CD4-positive, alpha-beta T cell treated with Interferon alpha-2 for 1 hour (primary cell): ENCODE results near the gene MIR17HG.
A peak's percentile ranks its signal among the peaks of the same experiment; 100 is the strongest.

Experiments
- DNase-seq, 2 donors: peaks; one replicate each; pipeline ENCODE4 v3.0.0-alpha.2; 2020 to 2022

Gene MIR17HG

DNA sequence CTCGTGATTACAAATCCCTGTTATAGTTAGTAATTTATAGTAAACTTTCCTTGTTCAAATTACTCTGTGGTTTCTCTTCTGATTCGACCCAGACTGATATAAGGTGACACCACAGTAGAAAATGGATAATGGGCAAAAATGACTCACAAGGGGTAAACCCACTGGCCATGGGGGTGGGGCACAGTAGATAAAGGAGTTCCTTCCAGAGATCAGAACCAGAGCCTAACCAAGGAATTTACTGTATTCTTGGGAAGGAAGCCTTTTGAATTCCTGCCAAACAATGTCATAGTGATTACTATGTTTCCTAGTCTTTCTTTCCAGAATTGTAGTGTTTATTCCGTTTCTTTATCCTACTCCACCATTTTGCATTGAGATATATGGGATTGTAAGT is 21.9 kb downstream of the MIR17HG start:
- no peak for DNase-seq

DNA sequence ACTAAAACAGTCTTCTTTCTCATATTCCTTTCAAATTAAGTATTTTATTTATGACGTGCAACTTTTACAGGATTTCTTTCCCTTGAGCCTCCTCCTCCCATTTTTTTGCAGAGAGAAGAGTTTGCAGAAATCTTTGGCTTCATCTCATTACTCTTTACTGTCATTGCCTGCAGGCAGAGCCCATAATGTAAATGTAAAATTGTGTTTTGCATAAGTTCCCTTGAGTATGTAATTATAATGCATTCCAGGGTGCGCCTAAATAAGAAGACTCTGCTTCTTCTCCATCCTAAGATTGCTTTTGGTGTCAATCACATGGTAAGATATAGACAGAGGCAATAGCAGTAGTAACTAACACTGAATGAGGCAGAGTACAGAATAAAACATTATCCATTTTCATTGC is 23.0 kb downstream of the MIR17HG start:
- no peak for DNase-seq

DNA sequence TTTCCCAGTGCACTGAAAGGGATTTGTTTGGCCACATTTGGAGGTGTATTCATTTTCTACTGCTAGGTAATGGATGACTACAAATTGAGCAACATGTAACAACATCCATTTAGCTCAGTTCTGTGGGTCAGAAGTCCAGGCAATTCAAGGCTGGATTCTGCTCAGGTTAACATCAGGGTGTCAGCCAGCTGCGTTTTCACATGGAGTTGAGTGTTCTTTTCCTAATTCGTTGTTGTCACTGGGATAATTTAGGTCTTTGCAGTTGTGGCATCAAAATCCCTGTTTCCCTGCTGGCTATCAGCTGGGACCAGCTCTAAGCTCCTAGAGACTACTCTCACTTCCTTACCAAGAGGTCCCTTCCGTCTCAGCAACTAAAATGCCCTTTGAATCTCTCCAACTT is 25.4 kb downstream of the MIR17HG start:
- no peak for DNase-seq

DNA sequence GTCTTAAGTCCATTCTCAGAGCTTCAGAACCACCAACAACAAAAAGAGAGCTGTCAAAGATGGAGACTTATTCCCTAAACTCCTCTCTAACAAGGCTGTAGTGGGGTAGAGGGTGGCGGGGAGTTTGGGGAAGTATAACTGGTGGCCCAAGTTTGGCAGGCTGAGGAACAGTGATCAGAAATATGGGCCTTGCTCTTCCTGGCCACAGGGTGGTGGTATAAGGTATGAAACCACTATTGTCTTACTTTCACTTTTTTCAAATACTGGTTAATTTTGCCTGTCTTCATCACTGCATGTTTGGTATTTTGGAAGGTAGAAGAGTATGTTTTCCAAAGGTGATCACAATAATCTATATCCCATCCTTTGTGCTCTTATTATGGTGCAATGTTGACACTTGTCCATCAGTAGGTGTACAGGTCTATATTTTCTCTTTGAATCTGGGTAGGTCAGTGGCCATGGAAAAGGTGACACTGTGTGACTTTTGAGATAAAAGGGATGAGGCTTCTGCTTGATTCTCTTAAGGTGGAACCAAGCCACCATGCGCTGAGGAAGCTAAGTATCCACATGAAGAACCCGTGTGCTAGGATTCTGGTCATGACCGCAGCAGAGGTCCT is 27.7 kb downstream of the MIR17HG start:
- peak in 1 of 2 donors; percentile 22 for DNase-seq

DNA sequence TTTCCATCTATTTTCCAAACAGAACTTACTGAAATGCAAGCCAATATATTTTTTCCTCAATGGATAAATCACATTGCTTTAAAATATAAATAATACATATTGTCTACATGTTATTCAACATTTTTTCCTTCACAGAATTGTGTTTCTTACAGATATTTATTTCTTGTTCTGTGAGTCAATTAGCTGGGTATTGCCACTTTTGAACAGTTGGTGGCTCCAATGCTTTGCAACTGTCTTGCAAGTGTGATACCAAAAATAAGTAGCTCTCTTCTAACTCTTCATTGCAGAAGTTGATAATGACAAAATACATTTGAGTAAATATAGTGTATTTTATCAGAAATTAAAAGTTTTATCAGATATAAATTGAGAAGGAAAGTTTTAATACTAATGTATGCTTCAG is 33.9 kb downstream of the MIR17HG start:
- no peak for DNase-seq

DNA sequence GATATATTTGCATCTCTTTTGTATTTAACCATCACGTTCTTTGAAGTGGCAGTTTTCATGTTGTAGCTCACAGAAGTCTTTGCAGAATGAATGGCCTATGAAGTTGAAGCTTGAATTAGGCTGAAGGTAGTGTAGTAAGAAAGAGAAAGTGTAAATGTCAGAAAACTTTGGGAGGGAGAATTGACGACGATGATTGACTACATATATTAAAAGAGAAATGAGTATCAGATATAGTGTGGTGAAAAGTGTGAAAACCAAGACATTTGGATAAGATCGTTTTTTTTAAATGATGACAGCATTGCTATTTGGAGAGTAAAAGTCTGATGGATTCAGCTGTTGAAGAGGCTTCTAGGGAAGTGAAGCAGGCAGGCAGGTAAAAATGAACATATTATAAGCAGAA is 36.3 kb downstream of the MIR17HG start:
- no peak for DNase-seq

DNA sequence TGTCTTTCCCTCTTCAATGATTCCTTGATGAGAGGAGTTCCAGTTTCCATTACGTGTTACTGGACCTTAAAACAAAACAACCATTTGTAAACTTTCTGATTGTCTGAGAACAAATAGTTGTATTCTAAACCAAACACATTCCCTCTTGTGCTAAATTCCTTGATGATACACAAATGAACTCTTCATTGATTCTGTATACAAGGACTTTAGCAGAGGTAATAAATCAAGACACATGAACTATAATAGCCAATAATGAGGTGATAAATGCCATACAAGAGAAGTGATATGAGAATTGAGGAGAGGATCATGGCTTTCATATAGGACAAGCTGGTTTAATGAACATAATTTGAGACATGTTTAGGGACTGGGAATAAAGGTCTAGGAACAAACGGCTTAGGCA is 37.4 kb downstream of the MIR17HG start:
- DNase-seq: no peak

DNA sequence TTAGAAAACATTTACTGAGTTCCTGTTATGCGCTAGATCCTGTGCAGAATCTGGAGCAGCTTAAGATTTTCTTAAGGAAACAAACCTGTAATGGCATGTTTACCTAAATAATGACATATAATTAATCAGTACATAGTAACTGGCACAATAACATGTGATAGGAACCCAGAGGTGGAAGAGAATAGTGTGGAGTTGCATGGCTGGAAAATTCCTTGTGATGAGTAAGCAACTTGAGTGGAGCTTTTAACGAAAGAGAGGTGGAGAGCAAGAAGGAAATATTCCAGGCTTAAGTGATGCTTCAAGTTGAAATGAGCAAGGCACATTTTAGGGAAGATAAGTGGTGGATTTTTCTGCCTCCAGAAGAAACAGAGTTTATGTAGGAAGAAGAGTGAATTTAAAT is 41.7 kb downstream of the MIR17HG start:
- DNase-seq: no peak

DNA sequence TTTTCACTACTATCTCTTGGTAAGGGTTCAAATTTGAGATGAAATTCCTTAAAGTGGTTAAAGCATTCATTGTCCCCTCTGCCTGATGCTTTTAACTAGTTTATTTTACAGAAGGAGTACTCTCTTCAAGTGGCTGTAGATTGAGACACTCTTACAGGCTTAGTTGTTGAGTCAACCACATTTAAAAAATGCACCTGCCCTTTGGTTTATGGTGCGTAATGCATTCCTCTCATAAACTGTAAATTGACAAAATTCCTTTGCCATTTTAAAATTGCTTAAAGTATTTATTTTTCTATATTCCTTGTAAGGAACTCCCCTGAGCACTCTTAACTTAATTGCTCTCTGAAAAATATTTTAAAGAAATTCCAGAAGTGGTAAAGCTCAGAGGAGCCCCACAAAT is 50.1 kb downstream of the MIR17HG start:
- no peak for DNase-seq

DNA sequence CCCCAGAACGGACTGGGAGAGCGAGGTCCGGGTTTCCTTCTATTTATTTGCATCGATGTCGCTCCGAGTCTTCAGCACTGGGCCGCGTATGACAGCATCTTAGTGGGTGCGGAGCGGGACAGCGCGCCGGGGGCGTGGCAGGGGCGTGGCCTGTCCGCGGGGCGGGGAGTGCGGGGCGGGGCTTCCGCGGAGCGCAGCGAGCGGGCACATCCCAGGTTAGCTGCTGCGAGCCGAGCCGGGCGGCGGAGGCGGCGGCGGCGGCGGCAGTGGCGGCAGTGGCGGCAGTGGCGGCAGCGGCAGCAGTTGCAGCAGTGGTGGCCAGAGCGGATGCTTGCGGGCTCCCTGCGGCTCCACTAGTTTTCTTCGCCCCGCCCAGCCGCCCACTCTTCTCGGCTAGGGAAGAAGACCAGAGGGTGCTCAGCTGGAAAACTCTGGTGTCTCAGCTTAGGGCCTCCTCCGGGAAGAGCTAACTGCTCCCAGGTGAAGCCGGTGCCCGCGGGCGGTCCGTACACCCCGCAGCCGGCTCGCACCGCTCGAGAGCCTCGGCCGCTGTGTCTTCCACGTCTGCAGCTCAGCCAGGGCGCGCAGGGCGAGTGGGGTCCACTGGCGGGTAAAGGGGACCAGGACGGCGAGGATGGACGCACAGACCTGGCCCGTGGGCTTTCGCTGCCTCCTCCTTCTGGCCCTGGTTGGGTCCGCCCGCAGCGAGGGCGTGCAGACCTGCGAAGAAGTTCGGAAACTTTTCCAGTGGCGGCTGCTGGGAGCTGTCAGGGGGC is 51.1 kb downstream of the MIR17HG start, which contains the start of gene GPC5:
Gene GPC5 (plus strand): TSS at position 209 of the 776 bp plus-strand sequence.
- peak; percentile 83 to 88 for DNase-seq

DNA sequence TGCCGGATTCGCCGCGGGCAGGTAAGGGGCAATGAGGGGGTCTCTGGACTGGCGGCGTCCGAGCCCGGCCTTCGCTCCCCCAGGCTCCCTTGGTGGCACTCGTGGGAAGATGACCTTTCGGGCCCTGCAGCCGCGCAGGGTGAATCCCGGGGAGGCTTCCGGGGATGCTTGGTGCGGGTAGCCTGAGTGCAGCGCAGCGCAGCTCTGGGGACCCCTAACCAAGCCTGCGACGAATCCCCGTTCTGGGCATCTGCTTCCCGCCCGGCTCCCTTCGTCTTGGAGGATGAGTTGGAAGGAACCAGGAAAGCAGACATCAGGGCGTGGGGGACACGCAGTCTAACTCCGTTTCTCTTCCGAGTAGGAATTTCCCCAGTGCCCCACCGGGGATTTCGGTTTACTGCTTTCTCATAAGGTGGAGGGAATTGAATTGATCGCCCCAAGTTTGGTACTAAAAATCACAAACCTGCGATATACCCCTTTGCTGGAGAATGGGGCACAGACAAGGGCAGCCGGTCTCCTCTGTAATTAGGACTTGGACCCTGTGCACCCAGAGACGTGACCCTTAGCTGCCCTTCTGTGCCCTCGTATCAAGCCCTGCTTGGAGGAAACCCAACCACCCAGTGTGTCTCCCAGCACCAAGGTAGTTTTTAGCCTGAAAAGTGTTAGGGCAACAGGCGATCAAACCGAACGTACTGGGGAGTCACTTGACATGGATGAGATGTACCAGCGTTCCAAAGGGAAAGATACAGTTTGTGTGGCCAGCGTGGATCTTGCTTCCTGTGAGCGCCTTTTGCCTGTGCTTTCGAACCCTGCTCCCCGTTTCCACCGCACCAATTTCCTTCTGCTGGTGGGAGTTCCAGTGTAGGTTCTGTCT is 51.9 kb downstream of the MIR17HG start:
- DNase-seq: peak in 1 of 2 donors; percentile 5

DNA sequence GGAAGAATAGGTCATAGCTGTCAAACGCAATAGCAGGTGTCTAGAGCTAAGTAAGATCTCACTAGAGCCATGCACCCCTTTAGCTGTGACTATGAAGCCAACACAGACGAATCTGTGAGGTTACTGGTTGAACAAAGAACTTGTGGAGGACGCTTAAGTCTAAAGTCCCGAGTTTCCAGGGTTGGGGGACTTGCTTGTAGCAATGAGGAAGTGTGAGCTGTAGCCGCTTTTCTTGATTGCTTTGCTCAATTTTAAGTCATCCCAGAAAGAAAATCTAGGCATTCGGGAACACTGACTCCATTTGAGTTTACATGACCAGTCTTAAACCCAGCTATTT is 52.5 kb downstream of the MIR17HG start:
- no peak for DNase-seq

DNA sequence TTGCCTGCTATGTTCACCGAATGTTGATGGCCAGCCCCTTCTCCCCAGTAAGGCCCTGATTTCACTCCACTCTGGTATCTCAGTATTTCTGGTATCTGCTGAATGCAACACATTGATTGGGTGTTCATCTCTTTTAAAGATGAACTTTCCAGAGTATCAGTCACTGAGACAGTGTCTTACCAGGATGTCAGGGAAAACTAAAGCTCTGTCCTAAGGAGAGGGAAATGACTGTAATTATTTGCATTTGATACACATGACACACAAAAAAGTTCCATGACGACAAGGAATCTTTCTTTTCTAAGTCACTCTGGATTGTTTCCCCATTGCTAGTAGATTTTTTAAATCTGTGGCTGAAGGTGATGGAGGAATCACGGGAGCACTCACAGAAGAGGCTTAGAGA is 53.2 kb downstream of the MIR17HG start:
- no peak for DNase-seq

DNA sequence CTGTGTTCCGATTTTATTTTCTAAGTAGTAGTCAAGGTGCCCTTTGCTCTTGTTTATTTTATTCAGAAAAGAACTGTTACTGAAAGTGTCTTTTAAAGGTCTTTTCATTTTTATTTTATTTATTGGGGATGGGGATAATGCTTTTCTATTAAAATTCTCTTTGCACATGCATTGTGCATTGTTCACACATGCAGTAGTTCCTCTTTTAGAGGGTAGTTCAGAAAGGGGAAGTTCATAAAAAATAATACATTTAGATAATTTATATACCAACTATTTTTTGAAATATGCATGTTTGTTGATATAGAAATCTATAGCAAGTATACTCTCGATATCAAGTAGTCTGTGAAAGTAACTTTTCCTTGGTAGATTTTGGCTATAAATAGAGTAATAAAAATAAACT is 54.4 kb downstream of the MIR17HG start:
- DNase-seq: no peak
